K562 (cell line): Measurements from ENCODE around the gene XPR1. TPM values are rescaled to one million over a fixed set of nuclear protein-coding genes. Genes with fewer than 3 reads are reported as not detected.

Experiments
- CAMTA2 ChIP-seq: fragments of 250-450 bp; sonication (Bioruptor Pico); conservative IDR thresholded peaks from 2 replicates; pipeline ENCODE4 v1.5.1; 2022
- CBFA2T3 ChIP-seq: fragments of 450-650 bp; IDR thresholded peaks from 2 replicates; pipeline ENCODE4 v1.6.1; 2017
- CTBP1 ChIP-seq: fragments of 450-650 bp; IDR thresholded peaks from 2 replicates; pipeline ENCODE4 v1.6.1; 2016; ENCODE audit warnings: borderline replicate concordance
- DNMT1 ChIP-seq: fragments of 450-650 bp; IDR thresholded peaks from 2 replicates; pipeline ENCODE4 v1.6.1; 2016; ENCODE audit warnings: antibody characterized with exemption, mild to moderate bottlenecking
- ELF4 ChIP-seq: fragments of 450-650 bp; formaldehyde crosslinking; IDR thresholded peaks from 2 replicates; pipeline ENCODE4 v1.4.0; 2022; ENCODE audit warnings: missing genetic modification characterization
- ID3 ChIP-seq, 2 experiments: fragments of 250-450 bp in 1 of 2; fragments of 450-650 bp in 1 of 2; sonication (Bioruptor Pico) in 1 of 2; IDR thresholded peaks; 2 replicates each; pipeline versions ENCODE4 v1.6.1 to v1.8.0; 2016 to 2021; ENCODE audit warnings: mild to moderate bottlenecking in 2 of 2, moderate library complexity in 2 of 2, missing compliant biosample characterization in 1 of 2, missing genetic modification characterization in 1 of 2
- MEF2D ChIP-seq: conservative IDR thresholded peaks from 2 replicates; pipeline ENCODE4 v1.6.1; 2016; ENCODE audit warnings: low read depth, missing genetic modification characterization, missing compliant biosample characterization
- MEIS2 ChIP-seq: fragments of 450-650 bp; IDR thresholded peaks from 2 replicates; pipeline ENCODE4 v1.6.1; 2014; ENCODE audit warnings: mild to moderate bottlenecking; ENCODE audit not compliant: partially characterized antibody
- NFE2 ChIP-seq: IDR thresholded peaks from 2 replicates; pipeline ENCODE4 v1.6.1; 2014; ENCODE audit warnings: antibody characterized with exemption, low read depth
- NRF1 ChIP-seq, 2 experiments: fragments of 450-650 bp; IDR thresholded peaks in 1 of 2; conservative IDR thresholded peaks in 1 of 2; 2 replicates each; pipeline ENCODE4 v1.6.1; 2014; ENCODE audit warnings: mild to moderate bottlenecking in 2 of 2
- PHB ChIP-seq: fragments of 250-450 bp; sonication (Bioruptor Pico); IDR thresholded peaks from 2 replicates; pipeline ENCODE4 v1.5.0; 2021
- PML ChIP-seq: IDR thresholded peaks from 2 replicates; pipeline ENCODE4 v1.6.1; 2012; ENCODE audit warnings: low read length, inconsistent platforms
- POLR2AphosphoS5 ChIP-seq: IDR thresholded peaks from 2 replicates; pipeline ENCODE4 v1.6.1; 2011; ENCODE audit warnings: mild to moderate bottlenecking, low read depth, low read length, moderate library complexity; ENCODE audit not compliant: control insufficient read depth, insufficient read depth
- POLR2H ChIP-seq: IDR thresholded peaks from 2 replicates; pipeline ENCODE4 v1.6.1; 2016; ENCODE audit warnings: missing genetic modification characterization, low read depth, mild to moderate bottlenecking, control low read depth, missing compliant biosample characterization, moderate library complexity
- RBM14 ChIP-seq: fragments of 200-400 bp; formaldehyde crosslinking; IDR thresholded peaks from 2 replicates; pipeline ENCODE4 v1.6.1; 2018; ENCODE audit warnings: low read depth, mild to moderate bottlenecking, low read length, moderate library complexity, borderline replicate concordance; ENCODE audit not compliant: insufficient read depth
- SIX5 ChIP-seq, 2 experiments: IDR thresholded peaks; 2 replicates each; pipeline ENCODE4 v1.6.1; 2011; ENCODE audit warnings: low read length in 2 of 2, borderline replicate concordance in 1 of 2, low read depth in 1 of 2, mild to moderate bottlenecking in 1 of 2, moderate library complexity in 1 of 2; ENCODE audit not compliant: insufficient read depth in 1 of 2
- SMAD2 ChIP-seq: fragments of 150-350 bp; IDR thresholded peaks from 2 replicates; pipeline ENCODE4 v1.6.1; 2014; ENCODE audit warnings: low read depth, mild to moderate bottlenecking, low read length
- TEAD1 ChIP-seq, 2 experiments: fragments of 450-650 bp in 1 of 2; sonication (generic) in 1 of 2; formaldehyde crosslinking; IDR thresholded peaks; 2 replicates each; pipeline versions ENCODE4 v1.4.0 to v1.8.0; 2020 to 2022; ENCODE audit warnings: mild to moderate bottlenecking in 2 of 2, missing genetic modification reagents in 1 of 2
- XRCC3 ChIP-seq: fragments of 450-650 bp; IDR thresholded peaks from 2 replicates; pipeline ENCODE4 v1.6.1; 2017; ENCODE audit warnings: mild to moderate bottlenecking, moderate library complexity
- ZKSCAN1 ChIP-seq: fragments of 150-350 bp; IDR thresholded peaks from 2 replicates; pipeline ENCODE4 v1.6.1; 2016; ENCODE audit warnings: low read depth, low read length
- ZKSCAN3 ChIP-seq: fragments of 250-450 bp; sonication (Bioruptor Pico); IDR thresholded peaks from 2 replicates; pipeline ENCODE4 v1.4.0; 2020
- ZNF224 ChIP-seq: sonication (generic); formaldehyde crosslinking; IDR thresholded peaks from 2 replicates; pipeline ENCODE4 v1.8.0; 2022; ENCODE audit warnings: mild to moderate bottlenecking, missing genetic modification reagents
- ZNF764 ChIP-seq: fragments of 250-450 bp; sonication (Bioruptor Pico); IDR thresholded peaks from 2 replicates; pipeline ENCODE4 v1.4.0; 2020; ENCODE audit warnings: low read depth, mild to moderate bottlenecking, moderate library complexity
- polyA plus RNA-seq, 8 experiments: library from polyadenylated mRNA; depleted of rRNA in 4 of 8; stranded (reverse) in 5 of 8; unstranded in 3 of 8; fragments of >200 nt; fragmentation: Nextera tagmentation in 2 of 8; fragmentation: Illumina TruSeq in 1 of 8; extraction: Ambion mirVana in 2 of 8; extraction: Trizol in 1 of 8; gene quantifications; 2 replicates each; pipeline versions ENCODE4 v1.2.1 to v1.2.3, GENCODE V29; 2011 to 2014; ENCODE audit warnings: inconsistent platforms in 1 of 8, missing spikeins in 1 of 8
- total RNA-seq, 7 experiments: library from RNA; depleted of rRNA in 6 of 7; stranded (reverse); fragments of >200 nt in 6 of 7; fragmentation: Illumina TruSeq in 2 of 7; extraction: Trizol in 2 of 7; gene quantifications; 2 replicates each; pipeline versions ENCODE4 v1.2.1 to v1.2.3, GENCODE V29; 2011 to 2021; ENCODE audit warnings: low replicate concordance in 1 of 7
- TF ChIP-seq, protein P1 (sequence below), 2 experiments: IDR thresholded peaks; 2 replicates each; pipeline ENCODE4 v1.6.1; 2011; ENCODE audit warnings: borderline replicate concordance in 1 of 2, control low read depth in 1 of 2, low read depth in 1 of 2, low read length in 1 of 2, mild to moderate bottlenecking in 1 of 2, mixed read lengths in 1 of 2, moderate library complexity in 1 of 2; ENCODE audit not compliant: insufficient read depth in 1 of 2, insufficient read length in 1 of 2, poor library complexity in 1 of 2, severe bottlenecking in 1 of 2; ENCODE audit errors: extremely low read depth in 1 of 2
- TF ChIP-seq, protein P2 (sequence below): sonication (generic); formaldehyde crosslinking; IDR thresholded peaks from 2 replicates; pipeline ENCODE4 v1.8.0; 2022; ENCODE audit warnings: mild to moderate bottlenecking, low read depth, missing genetic modification reagents
- TF ChIP-seq, protein P3 (sequence below): IDR thresholded peaks from 2 replicates; pipeline ENCODE4 v1.6.1; 2014; ENCODE audit warnings: antibody characterized with exemption

XPR1 gene
- total and polyA plus RNA-seq, 9 of the 15 experiments (the other 6 are each of a cell fraction or from before 2014, with no cell fraction given): 3.0 to 66.2 (median 38.6) TPM

- TF ChIP-seq, protein P1, sequence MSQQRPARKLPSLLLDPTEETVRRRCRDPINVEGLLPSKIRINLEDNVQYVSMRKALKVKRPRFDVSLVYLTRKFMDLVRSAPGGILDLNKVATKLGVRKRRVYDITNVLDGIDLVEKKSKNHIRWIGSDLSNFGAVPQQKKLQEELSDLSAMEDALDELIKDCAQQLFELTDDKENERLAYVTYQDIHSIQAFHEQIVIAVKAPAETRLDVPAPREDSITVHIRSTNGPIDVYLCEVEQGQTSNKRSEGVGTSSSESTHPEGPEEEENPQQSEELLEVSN (IDR thresholded peaks at IDR 0.05; ENCODE audit: borderline replicate concordance in 1 of 2, extremely low read depth in 1 of 2, insufficient read depth in 1 of 2, insufficient read length in 1 of 2, low read depth in 1 of 2, low read length in 1 of 2, poor library complexity in 1 of 2, severe bottlenecking in 1 of 2): no peak
- TF ChIP-seq NRF1 (conservative IDR thresholded peaks at IDR 0.05 in 1 of 2, IDR thresholded peaks at IDR 0.05 in 1 of 2) (no peak), SMAD2 (no peak), TEAD1 (CRISPR knock-in tag; IDR thresholded peaks at IDR 0.05) (peak in 1 of 2 experiments; percentile 67; a peak in 1 of 4 replicates), PML (no peak), XRCC3 (no peak), ZKSCAN3 (CRISPR knock-in tag) (no peak), ZNF224 (CRISPR knock-in tag) (no peak), ZKSCAN1 (no peak), SIX5 (IDR thresholded peaks at IDR 0.05; ENCODE audit: borderline replicate concordance in 1 of 2, insufficient read depth in 1 of 2, low read depth in 1 of 2, low read length in 2 of 2) (no peak), NFE2 (peak; percentile 58; the same call in 1 of the 2 replicates), ZNF764 (CRISPR knock-in tag) (0 out of 2 replicates have a peak, but pooled peaks have one; percentile 20), MEIS2 (peak; percentile 89), RBM14 (no peak), POLR2AphosphoS5 (peak; percentile 60; the same call in 1 of the 2 replicates), ELF4 (CRISPR knock-in tag) (no peak), PHB (CRISPR knock-in tag) (no peak), CAMTA2 (CRISPR knock-in tag) (no peak), ID3 (CRISPR knock-in tag; IDR thresholded peaks at IDR 0.05) (no peak), ID3 (tag; IDR thresholded peaks at IDR 0.05) (no peak), CBFA2T3 (peak; percentile 91), MEF2D (no peak), CTBP1 (peak; percentile 67; the same call in 1 of the 2 replicates), DNMT1 (no peak), POLR2H (tag) (no peak)
- TF ChIP-seq, protein P2, sequence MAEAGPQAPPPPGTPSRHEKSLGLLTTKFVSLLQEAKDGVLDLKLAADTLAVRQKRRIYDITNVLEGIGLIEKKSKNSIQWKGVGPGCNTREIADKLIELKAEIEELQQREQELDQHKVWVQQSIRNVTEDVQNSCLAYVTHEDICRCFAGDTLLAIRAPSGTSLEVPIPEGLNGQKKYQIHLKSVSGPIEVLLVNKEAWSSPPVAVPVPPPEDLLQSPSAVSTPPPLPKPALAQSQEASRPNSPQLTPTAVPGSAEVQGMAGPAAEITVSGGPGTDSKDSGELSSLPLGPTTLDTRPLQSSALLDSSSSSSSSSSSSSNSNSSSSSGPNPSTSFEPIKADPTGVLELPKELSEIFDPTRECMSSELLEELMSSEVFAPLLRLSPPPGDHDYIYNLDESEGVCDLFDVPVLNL: no peak
- TF ChIP-seq, protein P3, sequence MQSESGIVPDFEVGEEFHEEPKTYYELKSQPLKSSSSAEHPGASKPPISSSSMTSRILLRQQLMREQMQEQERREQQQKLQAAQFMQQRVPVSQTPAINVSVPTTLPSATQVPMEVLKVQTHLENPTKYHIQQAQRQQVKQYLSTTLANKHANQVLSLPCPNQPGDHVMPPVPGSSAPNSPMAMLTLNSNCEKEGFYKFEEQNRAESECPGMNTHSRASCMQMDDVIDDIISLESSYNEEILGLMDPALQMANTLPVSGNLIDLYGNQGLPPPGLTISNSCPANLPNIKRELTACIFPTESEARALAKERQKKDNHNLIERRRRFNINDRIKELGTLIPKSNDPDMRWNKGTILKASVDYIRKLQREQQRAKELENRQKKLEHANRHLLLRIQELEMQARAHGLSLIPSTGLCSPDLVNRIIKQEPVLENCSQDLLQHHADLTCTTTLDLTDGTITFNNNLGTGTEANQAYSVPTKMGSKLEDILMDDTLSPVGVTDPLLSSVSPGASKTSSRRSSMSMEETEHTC: 0 out of 2 replicates have a peak, but pooled peaks have one; percentile 36
These were observed 222.6 kb downstream of the XPR1 start (continued) for GRCh38 chr1:180854456-180854855.
